HG02852 (cell line): ENCODE measurements around the gene SRSF8.

Experiments
- ATAC-seq: cut with Tn5 transposase; IDR thresholded peaks from one replicate; pipeline ENCODE4 v1.9.1; 2021; ENCODE audit warnings: mild to moderate bottlenecking, moderate library complexity; ENCODE audit not compliant: unreplicated experiment

Gene SRSF8

GRCh38 chr11:95067841-95068219, 1.1 kb downstream of the SRSF8 start:
- no peak for ATAC-seq

DNA sequence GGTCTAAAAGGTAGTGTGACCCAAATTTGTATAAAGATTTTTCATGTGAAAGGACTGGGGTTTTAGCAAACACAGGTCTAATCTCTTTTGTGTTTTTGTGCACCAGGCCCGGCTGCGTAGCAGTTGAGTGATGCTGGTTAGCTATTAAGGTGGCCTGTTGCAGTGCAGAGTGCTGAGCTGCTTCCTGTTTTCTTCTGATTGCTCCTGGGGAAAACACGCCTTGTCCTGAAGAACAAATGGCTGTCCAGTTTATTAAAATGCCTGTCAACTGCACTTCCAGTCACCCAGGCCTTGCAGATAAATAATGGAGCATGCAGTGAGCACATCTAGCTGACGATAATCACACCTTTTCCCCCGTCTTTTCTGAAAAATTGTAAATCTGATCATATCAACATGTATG, 1.8 kb downstream of the SRSF8 start:
- peak; percentile 63 for ATAC-seq

GRCh38 chr11:95070471-95070870, 3.8 kb downstream of the SRSF8 start:
- ATAC-seq: no peak

GRCh38 chr11:95072948-95073347, 6.2 kb downstream of the SRSF8 start:
- ATAC-seq: no peak

- ATAC-seq: no peak
Observed at GRCh38 chr11:95074792-95075563, 8.3 kb downstream of the SRSF8 start.

DNA sequence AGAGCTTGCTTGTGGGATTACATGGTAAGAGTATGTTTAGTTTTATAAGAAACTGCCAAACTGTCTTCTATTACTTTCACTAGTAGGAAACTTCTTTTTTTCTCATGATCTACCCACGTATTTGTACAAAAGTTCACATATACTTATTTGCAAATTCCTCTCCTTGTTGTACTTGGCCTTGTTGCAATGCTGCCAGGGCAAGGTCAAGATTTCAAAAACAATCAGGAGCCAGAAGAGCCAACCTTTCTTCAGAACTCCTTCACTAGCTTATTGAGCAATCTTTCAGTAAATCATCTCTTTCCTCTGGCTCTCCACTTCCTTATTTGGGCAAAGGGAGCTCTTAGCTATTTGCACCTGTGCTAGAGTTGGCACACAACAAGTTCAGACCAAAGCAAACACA, 9.7 kb downstream of the SRSF8 start:
- no peak for ATAC-seq

- no peak for ATAC-seq
Observed at GRCh38 chr11:95076981-95077380, 10.3 kb downstream of the SRSF8 start.

GRCh38 chr11:95078526-95078925, 11.8 kb downstream of the SRSF8 start:
- no peak for ATAC-seq

DNA sequence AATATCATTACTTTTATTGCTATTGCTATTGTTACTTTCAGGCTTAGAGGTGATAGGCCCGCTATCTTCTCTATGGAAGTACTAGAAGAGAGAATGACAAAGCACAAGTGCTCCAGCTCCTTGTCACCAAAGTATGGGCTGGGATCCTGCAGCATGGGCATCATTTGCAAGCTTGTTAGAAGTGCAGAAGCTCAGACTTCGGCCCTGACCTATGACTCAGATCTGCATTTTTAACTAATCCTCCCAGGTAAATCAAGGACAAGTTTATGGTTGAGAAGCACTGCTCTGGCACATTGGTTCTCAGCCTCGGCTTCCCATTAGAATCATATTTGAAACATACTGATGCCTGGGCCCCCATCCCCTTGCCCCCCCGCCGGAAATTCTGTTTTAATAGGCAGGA, 14.3 kb downstream of the SRSF8 start:
- ATAC-seq: no peak

- no peak for ATAC-seq
Observed at GRCh38 chr11:95081412-95081811, 14.7 kb downstream of the SRSF8 start.

DNA sequence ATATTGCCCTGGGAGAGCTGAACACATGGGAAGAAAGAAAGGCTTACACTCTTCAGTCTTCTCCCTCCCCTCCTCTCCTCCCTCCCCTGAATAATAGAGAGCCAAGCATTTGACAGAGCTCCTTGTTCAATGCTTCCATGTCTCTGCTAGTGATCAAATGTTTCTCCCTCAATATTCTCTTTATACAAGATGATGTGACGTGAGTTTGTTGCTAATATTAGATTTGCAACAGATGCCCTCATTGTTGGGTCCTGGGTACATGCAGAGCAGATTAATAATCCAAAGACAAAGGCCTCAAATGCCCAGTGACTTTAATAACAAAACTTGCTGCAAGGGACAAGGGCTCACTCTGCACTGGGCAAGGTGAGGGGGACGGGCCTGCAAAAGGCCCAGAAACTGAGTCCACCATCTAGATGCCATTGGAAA, 15.9 kb downstream of the SRSF8 start:
- ATAC-seq: no peak

- ATAC-seq: peak; percentile 48
Observed at GRCh38 chr11:95084509-95084908, 17.8 kb downstream of the SRSF8 start.

GRCh38 chr11:95085117-95085816, 18.5 kb downstream of the SRSF8 start:
- ATAC-seq: no peak

- no peak for ATAC-seq
Observed at GRCh38 chr11:95086151-95086550, 19.4 kb downstream of the SRSF8 start.

GRCh38 chr11:95086836-95087570, 20.3 kb downstream of the SRSF8 start:
- ATAC-seq: no peak

- peak; percentile 52 for ATAC-seq
Observed at GRCh38 chr11:95088946-95089619, 22.4 kb downstream of the SRSF8 start.

GRCh38 chr11:95089620-95090542, 23.2 kb downstream of the SRSF8 start, which contains the start of gene ENDOD1:
ENDOD1 (plus strand) TSS chr11:95089846; CDS start chr11:95089928, 82 bp downstream.
- ATAC-seq: peak; percentile 89

DNA sequence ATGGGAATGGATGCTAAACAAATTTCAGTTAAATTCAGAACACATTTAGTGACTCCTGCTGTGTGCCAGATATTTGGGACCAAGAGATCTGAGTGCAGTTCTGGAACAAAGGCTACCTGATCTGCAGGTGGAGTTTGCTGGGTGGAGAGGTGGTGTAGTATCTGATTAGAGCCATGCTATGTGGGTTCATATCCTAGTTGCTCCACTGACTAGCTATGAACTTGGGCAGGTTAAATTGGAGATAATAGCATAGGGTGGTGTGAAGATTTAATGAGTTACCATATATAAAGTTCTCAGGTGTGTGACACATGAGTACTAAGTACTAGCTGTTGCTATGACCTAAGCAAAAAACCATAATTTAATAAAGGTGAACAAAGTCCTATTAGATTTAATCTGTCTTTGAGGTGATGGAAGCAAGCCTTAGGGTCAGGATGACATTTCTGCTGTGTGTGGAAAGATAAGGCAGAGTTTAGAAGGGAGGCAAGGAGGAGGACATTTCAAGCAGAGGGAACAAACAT, 25.0 kb downstream of the SRSF8 start:
- no peak for ATAC-seq

DNA sequence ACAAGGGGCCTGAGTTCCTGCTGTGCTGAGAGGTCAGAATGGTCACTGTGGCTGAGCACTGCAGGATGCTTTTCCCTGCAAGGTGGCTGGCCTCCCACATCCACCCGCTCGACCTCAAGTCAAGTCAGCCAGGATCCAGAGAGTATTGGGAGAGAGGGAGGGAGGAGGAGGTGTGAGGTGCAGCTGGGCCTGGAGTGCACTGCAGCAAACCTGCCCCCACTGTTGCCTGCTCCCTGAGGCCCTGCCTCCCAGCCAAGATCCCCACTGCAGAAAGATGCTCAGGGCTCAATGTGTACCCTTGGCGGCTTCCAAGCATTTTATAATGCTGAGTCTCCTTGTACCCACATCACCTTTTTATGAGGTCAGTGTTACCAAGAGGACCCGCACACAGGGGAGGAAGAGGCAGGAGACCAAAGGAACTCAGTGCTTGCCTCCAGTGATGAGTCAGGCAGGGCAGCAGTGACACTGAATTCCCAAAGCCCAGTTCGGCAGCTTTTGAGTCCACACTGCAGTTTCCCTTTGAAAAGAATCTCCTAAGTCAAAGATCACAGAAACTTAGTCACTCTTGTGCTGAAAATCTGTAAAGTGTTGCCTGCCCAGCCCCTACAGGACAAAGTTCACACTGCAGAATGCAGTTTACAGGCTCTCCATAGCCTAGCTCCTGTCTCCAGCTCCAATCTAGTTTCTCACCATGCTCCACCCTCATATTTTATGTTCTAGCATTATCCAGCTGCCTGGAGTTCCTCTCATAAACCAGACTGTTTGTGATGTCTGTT, 26.0 kb downstream of the SRSF8 start:
- no peak for ATAC-seq
